Erythroblast (primary cell): ENCODE data around the gene SLC12A4.

Source experiments
- GATA1 ChIP-seq: IDR thresholded peaks from 2 replicates; pipeline ENCODE4 v1.6.1; 2011; ENCODE audit warnings: low read depth, mild to moderate bottlenecking, control low read depth, low read length, moderate library complexity
- POLR2A ChIP-seq: IDR thresholded peaks from 2 replicates; pipeline ENCODE4 v1.6.1; 2011; ENCODE audit warnings: mild to moderate bottlenecking, low read length

DNA sequence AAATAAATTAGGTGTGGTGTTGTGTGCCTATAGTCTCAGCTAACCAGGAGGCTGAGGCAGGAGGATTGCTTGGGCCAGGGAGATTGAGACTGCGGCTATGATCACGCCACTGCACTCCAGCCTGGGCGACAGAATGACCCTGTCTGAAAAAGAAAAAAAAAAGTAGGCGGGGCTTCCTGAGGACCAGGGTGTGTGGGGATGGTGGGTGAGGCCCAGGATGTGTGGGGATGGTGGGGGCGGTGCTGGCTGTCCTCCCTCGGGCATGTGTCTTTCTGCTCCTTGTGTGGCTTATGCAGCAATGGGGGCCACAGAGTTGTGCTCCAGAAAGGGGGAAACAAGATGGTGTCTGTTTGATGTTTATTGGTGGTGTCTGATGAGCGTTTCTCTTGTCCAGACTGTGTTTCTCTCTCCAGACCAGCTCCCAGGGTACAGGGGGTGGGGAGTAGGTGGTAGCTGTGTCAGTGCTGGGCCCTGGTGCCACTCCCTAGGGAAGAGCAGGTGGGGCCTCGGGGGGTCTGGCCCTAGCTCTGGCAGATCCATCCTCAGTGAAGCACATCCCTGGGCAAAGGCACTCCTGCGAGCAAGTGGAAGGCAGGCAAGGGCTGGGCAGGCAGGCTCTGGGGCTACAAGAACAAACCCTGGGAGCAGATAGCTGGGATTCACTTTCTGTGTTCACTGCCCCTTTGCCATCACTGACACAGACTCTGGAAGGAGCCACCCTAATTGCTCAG, 26.8 kb downstream of the SLC12A4 start:
- TF ChIP-seq POLR2A (no peak), GATA1 (no peak)
